Ovary (tissue), 9 donors: ENCODE data around the gene MTERF4. TPM values are rescaled to one million over a fixed set of nuclear protein-coding genes. Genes with fewer than 3 reads are reported as not detected.
A peak's percentile ranks its signal among the peaks of the same experiment; 100 is the strongest.

ENCODE experiments used
- DNase-seq, 5 donors: peaks; one replicate each; pipeline ENCODE4 v3.0.0-alpha.2; 2019 to 2020
- H3K27ac ChIP-seq, 2 donors: fragments of 200-600 bp; one replicate each; pipeline versions ENCODE4 v1.5.1 to v1.8.0; 2019 to 2022
- H3K27me3 ChIP-seq: fragments of 200-600 bp; one replicate; pipeline ENCODE4 v1.8.0; 2022
- H3K36me3 ChIP-seq: fragments of 200-600 bp; sonication (generic); one replicate; pipeline ENCODE4 v1.5.1; 2019
- H3K4me1 ChIP-seq: one replicate; pipeline ENCODE4 v1.8.1; 2013; ENCODE audit warnings: mild to moderate bottlenecking, moderate library complexity; ENCODE audit not compliant: insufficient read depth
- H3K4me3 ChIP-seq: fragments of 200-600 bp; sonication (generic); one replicate; pipeline ENCODE4 v1.5.1; 2017
- H3K9me3 ChIP-seq, 2 donors: fragments of 200-600 bp in 1 of 2; sonication (generic) in 1 of 2; one replicate each; pipeline versions ENCODE4 v1.5.1 to v1.8.1; 2013 to 2019; ENCODE audit warnings: mild to moderate bottlenecking in 1 of 2, moderate library complexity in 1 of 2
- EP300 ChIP-seq: sonication (generic); formaldehyde crosslinking; IDR thresholded peaks from one replicate; pipeline ENCODE4 v1.6.1; 2017; ENCODE audit warnings: antibody characterized with exemption
- POLR2A ChIP-seq: fragments of 450-650 bp; IDR thresholded peaks from one replicate; pipeline ENCODE4 v1.6.1; 2017; ENCODE audit warnings: antibody characterized with exemption, mild to moderate bottlenecking, moderate library complexity
- WGBS, 3 donors: extraction: QIAGEN DNeasy Blood & Tissue Kit in 1 of 3; methylation state at CpG; one replicate each; pipeline versions ENCODE4 v1.1.5 to v1.1.7; 2013 to 2017; 5-methylcytosine and 5-hydroxymethylcytosine counted together
- intact Hi-C, 4 donors: fragments of 100-400 bp; cut with DNase I; formaldehyde crosslinking; loops; one replicate each; pipeline versions ENCODE4 v1.11.0 to v1.15.1; 2022 to 2023
- polyA plus RNA-seq, 2 donors: library from polyadenylated mRNA; stranded (reverse); fragments of 200-250 nt in 1 of 2; fragments of 350-450 nt in 1 of 2; fragmentation: Illumina TruSeq in 1 of 2; extraction: RNeasy Lipid Tissue Mini Kit (QIAGEN cat#74804) in 1 of 2; gene quantifications; one replicate each; pipeline ENCODE4 v1.2.3, GENCODE V29; 2013 to 2014
- total RNA-seq, 7 donors: library from RNA; depleted of rRNA in 2 of 7; stranded (reverse); fragments of >200 nt in 2 of 7; fragmentation: NEBNext Ultra II Directional in 3 of 7; extraction: Animal tissue kit (Norgen Biotek cat#: 25700) in 3 of 7; gene quantifications; one replicate each; pipeline versions ENCODE4 v1.1.0 to v1.2.4, GENCODE V29; 2016 to 2023
- TF ChIP-seq, protein P1 (sequence below), 3 donors: fragments of 450-650 bp in 2 of 3; fragments of 200-600 bp in 1 of 3; IDR thresholded peaks; one replicate each; pipeline versions ENCODE4 v1.5.1 to v1.8.0; 2016 to 2022; ENCODE audit warnings: antibody characterized with exemption in 3 of 3, mild to moderate bottlenecking in 1 of 3
- donor health status: DM: no; HTN: no; CAD: no; lungs with moderate emphysema.
- donor health status: DM: no; HTN: no; CAD: no.
- donor health status: Bipolar disorder and iron deficiency.
- donor health status: DM: yes; HTN: yes; CAD: no.
- donor health status: DM: no; HTN: no; CAD: no.
- donor health status: DM: yes; HTN: yes; CAD: no.

MTERF4 gene
- total and polyA plus RNA-seq, 9 donors = 24.8 to 60.7 (median 41.6) TPM

DNA sequence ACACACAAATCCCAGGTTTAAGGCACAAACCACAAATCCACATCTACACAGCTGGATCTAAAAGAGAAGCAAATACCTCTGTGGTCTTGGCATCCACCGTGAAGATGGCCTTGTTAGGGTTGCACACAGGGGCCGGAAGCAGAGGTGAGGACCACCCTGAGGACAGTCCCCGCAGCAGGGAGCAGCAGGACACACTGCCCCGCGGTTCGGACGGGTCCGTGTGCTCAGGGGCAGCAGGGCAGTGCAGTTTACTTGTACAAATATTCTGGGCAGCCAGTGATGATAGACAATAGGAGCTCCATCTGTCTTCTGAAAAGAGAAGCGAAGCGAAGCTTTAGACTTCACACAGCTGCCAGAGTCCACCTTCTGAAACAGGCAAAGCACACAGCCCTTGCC is 38.4 kb upstream of the MTERF4 start:
- Histone ChIP-seq H3K4me1 (no peaks in the 10 kb centered on the region), H3K4me3 (no peak overlapping the region), H3K9me3 (no peaks in the 10 kb centered on the region), H3K27me3 (no peaks in the 10 kb centered on the region), H3K36me3 (no peaks in the 10 kb centered on the region), H3K27ac (no peak overlapping the region)
- intact Hi-C loops = no loop called here
- 93 to 95% (median 93%) methylated on average over 10 of the region's 10 CpGs for WGBS, 3 donors
- peak in 1 of 5 donors; percentile 9 for DNase-seq
- TF ChIP-seq POLR2A (no peak), EP300 (no peak)
- TF ChIP-seq, protein P1, sequence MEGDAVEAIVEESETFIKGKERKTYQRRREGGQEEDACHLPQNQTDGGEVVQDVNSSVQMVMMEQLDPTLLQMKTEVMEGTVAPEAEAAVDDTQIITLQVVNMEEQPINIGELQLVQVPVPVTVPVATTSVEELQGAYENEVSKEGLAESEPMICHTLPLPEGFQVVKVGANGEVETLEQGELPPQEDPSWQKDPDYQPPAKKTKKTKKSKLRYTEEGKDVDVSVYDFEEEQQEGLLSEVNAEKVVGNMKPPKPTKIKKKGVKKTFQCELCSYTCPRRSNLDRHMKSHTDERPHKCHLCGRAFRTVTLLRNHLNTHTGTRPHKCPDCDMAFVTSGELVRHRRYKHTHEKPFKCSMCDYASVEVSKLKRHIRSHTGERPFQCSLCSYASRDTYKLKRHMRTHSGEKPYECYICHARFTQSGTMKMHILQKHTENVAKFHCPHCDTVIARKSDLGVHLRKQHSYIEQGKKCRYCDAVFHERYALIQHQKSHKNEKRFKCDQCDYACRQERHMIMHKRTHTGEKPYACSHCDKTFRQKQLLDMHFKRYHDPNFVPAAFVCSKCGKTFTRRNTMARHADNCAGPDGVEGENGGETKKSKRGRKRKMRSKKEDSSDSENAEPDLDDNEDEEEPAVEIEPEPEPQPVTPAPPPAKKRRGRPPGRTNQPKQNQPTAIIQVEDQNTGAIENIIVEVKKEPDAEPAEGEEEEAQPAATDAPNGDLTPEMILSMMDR (IDR thresholded peaks at IDR 0.05) = no peak

DNA sequence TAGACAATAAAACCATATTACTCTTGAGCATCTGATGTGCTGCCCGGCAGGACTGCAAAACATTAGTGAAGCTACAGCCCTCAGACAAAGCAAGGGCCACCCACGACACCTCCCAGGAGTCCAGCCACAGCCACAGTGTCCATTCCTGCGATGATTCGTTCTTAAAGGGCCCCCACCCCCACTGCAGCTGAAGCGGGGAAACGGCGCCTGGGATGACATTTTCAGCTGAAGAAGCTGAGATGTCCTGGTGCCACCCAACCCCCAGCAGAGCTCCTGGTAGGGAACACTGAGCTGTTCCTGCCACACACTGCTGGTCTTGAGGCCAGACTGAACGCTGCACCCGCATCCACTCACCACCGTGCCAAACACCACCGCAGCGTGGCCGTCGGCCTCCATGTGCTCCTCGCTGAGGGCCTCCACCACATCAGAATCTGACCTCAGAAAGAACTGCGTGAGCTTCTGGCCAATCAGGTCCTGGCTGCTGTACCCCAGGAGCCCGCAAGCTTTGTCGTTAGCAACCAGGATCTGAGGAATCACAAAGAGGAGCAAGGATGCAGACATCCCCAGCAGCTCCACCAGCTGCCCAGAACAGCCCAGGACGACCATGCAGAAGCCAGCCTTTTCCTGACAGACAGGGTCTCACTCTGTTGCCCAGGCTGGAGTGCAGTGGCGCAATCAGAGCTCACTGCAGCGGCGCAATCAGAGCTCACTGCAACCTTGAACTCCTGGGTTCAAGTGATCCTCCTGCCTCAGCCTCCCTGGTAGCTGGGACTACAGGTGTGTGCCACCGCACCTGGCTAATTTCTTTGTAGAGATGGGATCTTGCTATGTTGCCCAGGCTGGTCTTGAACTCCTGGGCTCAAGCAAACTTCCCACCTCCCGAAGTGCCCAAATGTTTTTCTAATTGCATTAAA is 37.7 kb upstream of the MTERF4 start:
- no peak overlapping the region for H3K4me3 ChIP-seq
- H3K36me3 ChIP-seq = no peaks in the 10 kb centered on the region
- intact Hi-C loops = no loop called here
- TF ChIP-seq EP300 (no peak), POLR2A (no peak)
- TF ChIP-seq, protein P1 (IDR thresholded peaks at IDR 0.05) = no peak
- DNase-seq = peak in 1 of 5 donors; percentile 21
- no peaks in the 10 kb centered on the region for H3K4me1 ChIP-seq
- H3K9me3 ChIP-seq = no peaks in the 10 kb centered on the region
- H3K27me3 ChIP-seq = no peaks in the 10 kb centered on the region
- H3K27ac ChIP-seq = no peak overlapping the region
- 95% methylated on average over 24 of the region's 24 CpGs for WGBS, 3 donors

GRCh38 chr2:241138471-241138870 is 36.4 kb upstream of the MTERF4 start:
- DNase-seq = peak in 1 of 5 donors; percentile 18
- Histone ChIP-seq H3K36me3 (no peaks in the 10 kb centered on the region), H3K4me1 (no peaks in the 10 kb centered on the region), H3K9me3 (no peaks in the 10 kb centered on the region), H3K4me3 (no peak overlapping the region), H3K27ac (no peak overlapping the region), H3K27me3 (no peaks in the 10 kb centered on the region)
- TF ChIP-seq EP300 = no peak
- TF ChIP-seq POLR2A = no peak
- TF ChIP-seq, protein P1 (IDR thresholded peaks at IDR 0.05) = no peak
- 96 to 98% (median 96%) methylated on average over 16 of the region's 16 CpGs for WGBS, 3 donors
- intact Hi-C loops = no loop called here

DNA sequence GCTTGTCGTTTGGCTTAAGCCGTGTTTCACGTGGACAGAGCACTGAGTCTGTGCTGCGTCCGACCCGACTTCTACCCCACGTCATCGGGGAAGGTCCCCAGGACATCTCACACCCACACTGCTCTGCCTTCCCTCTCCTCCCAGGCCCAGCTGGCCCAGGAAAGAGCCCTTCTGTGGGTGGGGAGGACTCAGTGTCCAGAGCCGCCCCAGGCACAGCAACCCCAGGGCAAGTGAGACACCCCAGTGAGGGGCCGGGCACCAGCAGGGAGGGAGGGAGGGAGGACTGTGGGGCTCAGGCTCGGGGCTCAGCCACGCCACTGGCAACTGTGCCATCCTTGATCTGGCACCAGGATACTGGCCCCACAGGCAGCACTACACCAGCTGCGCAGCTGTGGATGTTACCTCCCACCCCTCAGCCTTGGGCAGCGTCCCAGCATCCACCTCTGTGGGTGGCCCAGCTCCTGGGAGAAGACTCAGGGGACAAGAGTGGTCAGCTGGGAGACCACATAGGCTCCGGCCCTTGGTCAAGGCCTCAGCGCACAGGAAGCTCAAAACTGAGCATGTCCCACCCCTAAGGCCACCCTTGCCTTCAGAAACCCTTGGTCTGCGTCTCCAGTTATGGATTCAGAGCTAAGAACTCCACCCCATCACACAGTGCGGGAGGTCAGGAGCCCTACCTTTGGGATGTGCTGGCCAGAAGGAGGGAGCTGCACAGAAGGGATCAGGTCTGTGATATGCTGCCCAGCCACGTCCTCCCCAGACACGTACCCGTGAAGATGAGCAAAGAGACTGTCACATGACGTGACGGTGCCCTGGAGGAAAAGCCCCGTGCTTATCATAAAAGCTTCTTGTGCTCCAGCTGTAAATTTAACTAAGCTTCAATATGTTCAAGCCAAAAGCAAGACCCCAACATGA is 35.4 kb upstream of the MTERF4 start:
- Histone ChIP-seq H3K9me3 (no peaks in the 10 kb centered on the region), H3K27ac (no peak overlapping the region), H3K4me3 (no peak overlapping the region), H3K27me3 (no peaks in the 10 kb centered on the region), H3K36me3 (no peaks in the 10 kb centered on the region), H3K4me1 (no peaks in the 10 kb centered on the region)
- 35 to 52% (median 45%) methylated on average over 24 of the region's 24 CpGs for WGBS, 3 donors
- no peak for TF ChIP-seq POLR2A
- TF ChIP-seq, protein P1 (IDR thresholded peaks at IDR 0.05) = no peak
- no peak for TF ChIP-seq EP300
- intact Hi-C loops = no loop called here
- peak in 1 of 5 donors; percentile 43 for DNase-seq
